ENCODE results near the gene CD40.

The CD40 gene

DNA sequence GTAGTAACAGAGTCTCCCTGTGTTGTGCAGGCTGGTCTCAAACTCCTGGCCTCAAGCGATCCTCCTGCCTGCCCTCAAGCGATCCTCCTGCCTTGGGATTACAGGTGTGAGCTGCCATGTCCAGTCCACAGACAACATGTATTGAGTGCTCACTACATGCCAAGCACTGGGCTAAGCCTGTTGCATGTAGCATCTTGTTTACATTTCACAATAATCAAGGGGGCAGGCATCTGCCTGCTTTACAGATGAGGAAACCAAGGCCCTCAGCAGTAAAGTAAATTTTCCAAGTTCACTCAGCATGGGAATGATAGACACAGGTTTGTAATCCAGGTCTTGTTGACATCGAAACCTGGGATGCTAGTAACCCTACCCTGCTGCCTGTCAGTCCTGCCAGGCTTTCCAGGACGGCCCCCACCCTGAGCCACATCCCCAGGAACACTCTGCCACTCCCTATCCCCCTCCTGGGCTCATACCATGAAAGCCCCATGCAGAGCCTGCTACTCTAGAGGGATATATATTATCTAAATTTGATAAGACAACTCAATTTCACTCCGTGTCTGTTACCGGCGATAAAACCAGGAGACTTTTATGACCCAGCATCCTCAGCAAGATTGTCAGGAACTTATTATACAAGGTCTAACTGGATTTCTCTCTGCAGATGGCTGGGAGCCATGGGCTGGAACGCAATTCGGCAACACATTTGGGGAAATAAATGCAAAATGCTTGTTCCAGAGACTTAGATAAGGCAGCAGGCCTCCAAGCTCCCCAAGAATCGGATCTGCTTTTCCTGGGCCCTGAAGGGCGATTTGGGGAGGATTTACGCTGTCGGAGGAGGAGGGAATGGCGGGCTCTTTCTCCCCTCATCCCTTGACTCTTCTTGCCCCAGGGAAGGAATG is 30.4 kb downstream of the CD40 start:
- no peak for DNase-seq (ENCODE audit: low read depth)

DNA sequence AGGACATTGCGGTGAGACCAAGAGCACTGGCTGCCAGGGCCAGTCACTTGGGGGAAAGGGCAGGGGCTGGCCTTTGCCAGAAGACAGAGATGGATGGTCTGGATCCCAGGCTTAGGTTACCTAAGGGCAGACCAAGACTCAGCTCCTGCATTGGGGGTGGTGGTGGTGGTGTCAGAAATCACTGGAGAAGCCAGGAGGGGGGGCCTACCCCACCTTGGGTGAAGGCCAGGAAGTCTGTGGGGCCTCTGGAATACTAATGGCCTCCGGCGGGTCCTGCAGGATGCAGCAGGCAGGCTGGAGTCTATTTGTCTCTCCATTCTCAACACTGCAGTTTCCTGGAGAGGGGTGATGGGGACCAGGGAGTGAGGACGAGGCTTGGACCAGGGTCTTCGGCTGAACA is 32.8 kb downstream of the CD40 start:
- no peak for DNase-seq (ENCODE audit: low read depth)

DNA sequence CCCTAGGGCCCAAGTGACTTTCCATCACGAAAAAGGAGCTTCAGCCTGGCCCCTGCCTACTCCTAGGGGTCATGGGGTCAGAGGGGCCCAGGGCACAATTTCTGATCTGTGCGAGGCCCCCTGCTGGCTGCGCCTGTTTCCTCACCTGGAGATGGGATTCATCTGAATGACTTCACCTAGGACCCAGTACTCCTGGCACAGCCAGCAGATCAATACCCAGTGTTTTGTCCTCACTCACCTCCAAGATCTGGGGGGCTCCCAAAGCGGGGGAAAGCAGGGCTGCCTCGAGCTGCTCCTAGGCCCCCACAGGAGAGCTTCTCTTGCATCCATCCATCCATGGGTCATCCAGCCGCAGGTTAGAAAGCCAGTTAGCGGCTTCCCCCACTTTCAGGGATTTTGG is 33.8 kb downstream of the CD40 start:
- no peak for DNase-seq (ENCODE audit: low read depth)

DNA sequence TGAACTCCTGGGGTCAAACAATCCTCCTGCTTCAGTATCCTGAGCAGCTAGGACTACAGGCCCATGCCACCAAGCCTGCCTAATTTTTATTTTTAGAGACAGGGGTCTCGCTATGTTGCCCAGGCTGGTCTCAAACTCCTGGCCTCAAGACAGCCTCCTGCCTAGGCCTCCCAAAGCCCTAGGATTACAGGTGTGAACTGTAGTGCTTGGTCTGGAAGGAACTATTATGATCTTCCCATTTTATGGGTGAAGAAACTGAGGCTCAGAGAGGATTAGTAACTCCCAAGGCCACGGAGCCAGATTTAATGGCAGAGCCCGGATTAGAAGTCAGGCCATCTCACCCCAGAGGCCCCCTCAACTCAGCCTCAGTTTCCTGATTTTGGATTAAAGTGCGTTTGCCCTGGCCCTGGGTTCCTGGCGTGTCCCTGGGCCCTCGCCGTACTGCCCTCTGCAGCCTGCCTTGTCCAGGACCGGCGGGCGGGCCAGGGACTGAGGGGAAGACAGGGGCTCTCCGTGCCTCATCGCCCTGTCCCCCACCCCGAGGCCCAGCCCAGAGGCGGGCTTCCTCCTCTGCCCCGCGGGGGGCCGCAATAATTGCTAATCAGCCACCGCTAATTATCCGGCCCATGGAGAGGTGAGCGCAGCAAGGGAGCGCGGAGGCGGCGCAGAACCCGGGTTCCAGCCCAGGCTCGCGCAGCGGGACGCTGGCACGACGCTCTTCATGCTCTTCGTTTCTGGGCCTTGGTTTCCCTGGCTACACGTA is 34.9 kb downstream of the CD40 start:
- no peak for DNase-seq (ENCODE audit: low read depth)

DNA sequence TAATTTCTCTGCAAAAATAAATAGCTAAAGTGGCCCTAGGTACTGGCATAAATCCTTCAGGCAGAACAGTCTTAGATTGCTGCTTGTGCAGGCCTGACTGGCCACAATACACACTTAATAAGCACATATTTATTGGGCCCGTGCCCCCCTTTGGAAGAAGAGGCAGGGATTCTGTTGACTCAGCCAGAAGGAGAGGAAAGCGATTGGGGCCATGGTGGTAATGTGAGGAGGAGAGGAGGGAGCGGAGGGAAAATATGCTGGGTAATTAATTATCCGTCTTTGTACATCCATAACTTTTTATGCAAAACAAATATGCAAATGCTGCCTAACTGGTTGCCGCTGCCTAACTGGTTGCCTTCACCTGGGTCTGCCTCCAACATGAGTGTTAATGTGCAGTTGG is 36.2 kb downstream of the CD40 start:
- DNase-seq (ENCODE audit: low read depth), result no peak

DNA sequence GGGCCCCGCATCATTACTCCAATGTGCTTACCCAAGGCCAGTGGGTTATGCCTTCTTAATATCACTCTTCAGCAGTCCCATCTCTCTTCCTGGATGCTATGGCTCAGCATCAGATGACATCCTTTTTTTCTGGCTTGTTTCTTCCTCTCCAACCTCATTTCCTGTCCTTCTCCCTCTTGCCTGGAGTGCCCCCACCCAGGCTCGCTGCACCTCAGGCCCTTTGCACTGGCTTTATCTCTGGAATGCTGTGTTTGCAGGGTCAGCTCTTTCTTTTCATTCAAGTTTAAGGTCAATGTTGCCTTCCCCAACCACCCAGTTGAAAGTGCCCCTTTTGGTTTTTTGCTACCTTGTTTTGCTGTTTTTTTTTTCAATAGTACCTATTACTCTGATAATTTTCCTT is 36.7 kb downstream of the CD40 start:
- no peak for DNase-seq (ENCODE audit: low read depth)

DNA sequence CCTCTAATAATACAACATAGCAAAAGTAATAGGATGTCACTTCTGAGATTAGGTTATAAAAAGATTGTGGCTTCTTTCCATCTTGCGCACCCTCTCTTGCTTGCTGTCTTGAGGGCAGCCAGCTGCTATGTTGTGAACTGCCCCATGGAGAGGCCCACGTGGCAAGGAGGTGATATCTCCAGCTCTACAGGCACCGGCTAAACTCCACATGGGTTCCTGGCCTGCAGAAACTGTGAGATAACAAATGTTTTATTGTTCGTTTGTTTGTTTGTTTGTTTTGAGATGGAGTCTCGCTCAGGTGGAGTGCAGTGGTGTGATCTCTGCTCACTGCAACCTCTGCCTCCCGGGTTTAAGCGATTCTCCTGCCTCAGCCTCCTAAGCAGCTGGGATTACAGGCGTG is 38.0 kb downstream of the CD40 start:
- DNase-seq (ENCODE audit: low read depth), result no peak

DNA sequence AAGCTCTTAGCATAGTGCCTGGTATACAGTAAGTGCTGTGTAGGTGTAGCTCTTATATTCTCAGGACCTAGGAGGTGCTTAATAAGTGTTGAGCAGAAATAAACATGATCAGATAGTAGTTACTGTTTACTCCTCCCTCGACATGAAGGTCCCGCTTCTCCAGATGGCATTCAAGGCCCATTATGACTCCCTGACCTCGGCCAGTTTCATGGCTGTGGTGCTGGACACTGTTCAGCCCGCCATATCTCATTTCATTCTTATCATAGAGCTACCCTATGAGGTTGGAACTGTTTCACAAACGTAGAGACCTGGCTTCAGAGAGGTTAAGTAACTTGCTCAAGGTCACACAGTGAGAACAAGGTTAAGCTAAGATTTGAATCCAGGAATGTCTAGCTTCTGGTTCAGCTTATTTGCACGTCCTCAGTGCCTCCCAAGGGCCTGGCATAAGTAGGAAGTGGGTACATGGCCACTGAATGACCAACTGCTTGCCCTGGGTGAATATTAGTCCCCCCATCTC is 39.0 kb downstream of the CD40 start:
- no peak for DNase-seq (ENCODE audit: low read depth)

DNA sequence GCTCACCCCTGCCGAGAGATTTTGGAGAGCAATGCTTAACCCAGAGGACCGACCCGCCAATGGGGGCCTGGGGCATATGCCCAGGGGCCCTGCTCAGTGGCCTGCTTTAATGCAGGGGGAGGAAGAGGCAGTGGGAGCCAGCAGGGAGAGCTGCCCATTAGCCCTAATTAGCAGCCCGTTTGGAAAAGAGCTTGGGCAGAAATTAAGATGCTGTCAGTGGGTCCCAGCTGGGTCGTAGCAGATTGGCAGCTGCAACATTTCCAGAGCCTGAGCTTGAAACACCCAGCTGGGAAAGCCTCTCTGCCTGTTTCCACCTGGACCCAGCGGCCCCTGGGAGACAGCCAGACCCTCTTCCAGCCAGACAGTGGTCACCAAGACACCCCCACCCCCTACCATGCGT is 39.5 kb downstream of the CD40 start:
- no peak for DNase-seq (ENCODE audit: low read depth)

DNA sequence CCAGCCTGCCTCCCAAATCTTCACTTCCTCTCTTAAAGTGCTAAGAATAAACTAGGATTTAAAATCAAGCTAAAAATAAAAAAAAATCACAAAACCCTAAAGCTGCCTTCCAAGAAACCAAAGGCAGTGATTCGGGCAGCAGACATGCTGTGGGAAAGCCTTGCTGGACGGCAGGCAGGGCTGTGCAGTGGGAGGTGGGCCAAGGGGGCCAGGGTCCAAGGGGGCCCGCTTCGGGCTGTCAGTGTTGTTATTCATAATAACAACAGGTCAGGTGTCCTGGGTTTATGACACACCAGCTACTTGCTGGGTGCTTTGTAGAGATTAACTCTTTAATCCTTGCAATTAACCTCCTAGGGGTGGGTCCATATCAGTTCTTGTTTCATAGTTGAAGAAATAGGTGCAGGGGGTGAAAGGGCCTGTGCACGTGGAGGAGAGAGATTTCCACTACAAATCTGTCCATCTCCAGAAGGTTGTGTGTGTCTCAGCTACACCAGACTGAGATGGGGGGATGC is 40.4 kb downstream of the CD40 start:
- no peak for DNase-seq (ENCODE audit: low read depth)

DNA sequence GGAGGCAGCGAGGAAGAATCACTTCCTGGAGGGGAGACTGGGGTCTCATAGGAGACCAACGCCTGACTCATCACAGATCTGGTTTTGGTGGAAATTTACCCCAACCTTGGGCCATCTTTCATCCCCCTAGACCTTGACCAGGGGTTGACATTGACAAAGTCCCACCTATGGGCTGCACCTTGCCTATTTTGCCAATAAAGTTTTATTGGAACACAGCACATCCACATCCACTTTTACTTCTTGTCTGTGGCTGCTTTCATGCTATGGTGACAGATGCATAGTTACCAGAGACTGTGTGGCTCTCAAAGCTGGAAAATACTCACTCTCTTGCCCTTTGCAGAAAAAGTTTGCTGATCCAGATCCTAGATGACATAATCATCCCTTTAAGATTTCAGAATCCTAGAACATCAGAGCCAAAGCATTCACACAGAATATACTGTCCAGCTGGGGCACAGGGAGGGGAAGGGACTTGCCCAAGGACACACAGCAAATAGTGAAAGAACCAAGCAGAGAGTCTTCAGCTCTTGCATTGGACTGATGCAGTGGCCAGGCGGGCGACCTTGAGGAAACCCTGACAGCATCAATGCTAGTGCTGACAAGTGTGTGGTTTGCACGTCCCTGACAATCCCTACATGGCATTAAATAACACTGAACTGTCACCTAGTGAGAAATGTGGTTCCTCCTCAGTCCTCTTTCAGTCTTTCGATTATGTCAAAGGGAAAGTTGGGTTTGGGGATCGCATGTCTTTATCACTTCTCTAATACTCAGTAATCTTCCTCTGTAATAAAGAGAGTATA is 41.2 kb downstream of the CD40 start:
- no peak for DNase-seq (ENCODE audit: low read depth)

DNA sequence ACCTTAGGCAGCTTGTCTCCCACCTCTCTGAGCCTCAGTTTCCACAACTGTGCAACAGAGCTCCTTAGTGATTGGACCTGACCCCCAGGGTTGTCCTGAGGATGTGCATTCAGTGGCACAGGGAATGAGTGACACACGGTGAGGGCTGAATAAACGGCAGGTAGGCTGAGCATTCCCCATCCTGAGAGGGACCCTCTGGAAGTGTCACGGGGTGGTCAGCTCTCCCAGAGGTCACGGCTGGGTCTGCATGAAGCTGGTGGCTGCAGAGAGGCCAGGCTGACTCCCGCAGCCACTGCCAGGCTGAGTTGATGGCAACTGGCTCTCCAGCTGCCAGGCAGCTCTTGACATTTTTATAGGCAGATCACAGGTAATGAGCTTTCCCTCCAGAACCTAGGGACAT is 42.5 kb downstream of the CD40 start:
- DNase-seq (ENCODE audit: low read depth), result no peak

DNA sequence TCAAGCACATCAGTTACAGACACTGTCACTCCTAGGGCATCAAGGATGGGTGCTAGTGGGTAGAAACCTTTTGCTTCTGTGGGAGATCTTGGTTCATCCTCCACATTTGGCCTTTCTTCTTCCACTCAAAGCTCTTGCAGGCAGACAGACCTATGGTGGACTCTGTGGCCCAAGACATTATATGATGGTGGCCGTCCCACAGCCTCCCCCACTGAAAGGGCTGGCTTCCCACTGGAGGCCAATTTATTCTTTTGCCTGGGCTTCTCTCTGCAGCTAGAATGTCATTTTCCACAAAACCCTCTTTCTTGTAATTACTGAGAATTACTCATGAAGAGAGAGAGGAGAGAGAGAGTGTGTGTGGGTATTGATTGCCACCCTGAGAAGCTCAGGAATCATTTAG is 43.8 kb downstream of the CD40 start:
- DNase-seq (ENCODE audit: low read depth), result no peak

DNA sequence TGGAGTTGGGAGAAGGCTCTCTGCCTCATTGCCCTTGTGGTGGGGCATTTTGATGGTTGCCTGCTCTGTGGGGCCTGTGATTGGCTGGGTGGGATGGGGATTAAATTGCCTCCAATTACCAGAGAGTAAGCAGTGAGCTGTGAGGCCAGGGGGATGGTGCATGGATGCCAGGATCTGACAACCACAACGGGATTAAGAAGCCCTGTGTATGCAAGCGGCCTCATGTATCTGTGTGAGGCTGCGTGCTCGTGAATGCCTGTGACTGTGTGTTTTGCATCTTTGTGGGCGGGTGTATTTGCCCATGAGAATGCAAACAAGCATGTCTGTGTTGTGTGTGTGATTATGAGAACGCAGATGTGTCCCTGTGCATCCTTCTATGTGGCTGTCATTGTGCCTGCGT is 46.1 kb downstream of the CD40 start:
- DNase-seq (ENCODE audit: low read depth), result no peak

DNA sequence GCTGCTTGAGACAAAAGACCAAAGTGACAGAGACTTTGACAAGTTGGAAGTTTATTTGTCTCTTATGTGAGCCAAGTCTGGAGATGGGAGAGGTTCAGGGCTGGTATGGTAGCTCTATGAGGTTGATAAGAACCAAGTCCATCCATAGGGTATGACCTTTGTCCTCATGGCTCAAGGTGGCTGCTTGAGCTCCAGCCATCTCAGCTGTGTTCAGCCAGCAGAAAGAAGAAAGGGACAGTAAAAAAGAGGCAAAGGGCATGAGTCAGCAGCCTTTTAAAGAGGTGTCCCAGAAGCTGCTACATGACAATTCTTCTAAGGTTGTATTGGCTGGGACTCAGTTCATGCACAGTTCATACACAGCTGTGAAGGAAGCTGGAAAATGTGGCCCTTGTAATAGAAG is 49.0 kb downstream of the CD40 start:
- DNase-seq (ENCODE audit: low read depth), result no peak

DNA sequence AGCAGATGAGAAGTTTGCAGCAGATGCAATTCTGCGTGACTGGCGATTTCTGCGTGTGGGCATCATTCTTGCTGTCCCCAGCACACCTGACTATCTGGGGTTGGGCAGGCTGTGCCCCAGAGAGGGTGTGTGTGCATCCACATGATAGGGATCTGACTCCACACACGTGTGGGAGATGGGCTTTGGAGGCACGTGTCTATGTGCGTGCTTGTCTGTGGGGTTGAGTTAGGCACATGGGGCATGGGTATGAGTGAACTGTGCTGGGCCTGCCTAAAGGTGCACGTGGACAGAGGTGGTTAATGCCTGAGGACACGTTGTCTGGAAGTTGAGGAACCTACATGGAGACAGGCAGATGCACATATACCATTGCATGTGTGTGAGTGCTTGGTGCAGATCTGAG is 50.3 kb downstream of the CD40 start:
- DNase-seq (ENCODE audit: low read depth), result no peak

DNA sequence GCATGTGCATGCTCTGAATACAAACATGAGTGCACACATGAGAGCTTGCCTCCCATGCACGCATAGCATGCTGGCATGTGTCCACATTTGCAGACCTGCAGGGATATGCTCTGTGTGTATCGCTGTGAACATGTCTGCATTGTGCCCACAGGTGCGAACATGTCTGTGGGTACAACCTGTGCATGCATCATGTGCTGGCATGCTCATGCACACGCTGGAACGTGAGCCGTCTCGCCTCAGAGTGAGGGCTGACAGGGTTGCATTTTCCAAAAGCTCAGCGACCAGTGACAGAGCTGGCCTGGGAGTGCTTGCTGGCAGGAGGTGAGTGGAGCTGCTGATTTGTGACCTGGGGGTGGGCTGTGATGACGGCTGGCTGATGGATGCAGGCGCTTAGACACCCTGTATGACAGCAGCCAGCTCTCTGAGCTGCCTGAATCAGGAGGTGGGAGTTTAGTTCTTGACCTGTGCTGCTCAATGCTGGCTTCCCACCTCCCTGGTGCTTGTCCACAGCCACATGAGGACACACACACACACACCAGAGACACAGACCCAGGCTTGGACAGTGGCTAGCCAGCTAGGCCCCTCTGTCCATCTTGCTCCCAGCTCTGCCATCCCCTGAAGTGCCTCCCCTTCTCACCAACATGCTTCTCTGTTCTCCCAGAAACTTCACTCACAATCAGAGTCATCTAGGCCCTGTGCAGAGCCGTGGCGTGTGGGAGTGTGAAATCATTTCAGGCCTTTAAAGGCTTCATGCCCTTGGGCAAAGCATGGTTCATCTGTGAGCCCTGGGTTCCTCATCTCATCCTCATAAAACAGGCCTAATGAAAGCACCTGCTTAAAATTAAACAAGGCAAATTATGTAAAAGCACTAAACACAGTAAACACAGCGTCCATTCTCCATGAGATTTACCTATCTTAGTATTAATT is 51.4 kb downstream of the CD40 start:
- DNase-seq (ENCODE audit: low read depth), result no peak

DNA sequence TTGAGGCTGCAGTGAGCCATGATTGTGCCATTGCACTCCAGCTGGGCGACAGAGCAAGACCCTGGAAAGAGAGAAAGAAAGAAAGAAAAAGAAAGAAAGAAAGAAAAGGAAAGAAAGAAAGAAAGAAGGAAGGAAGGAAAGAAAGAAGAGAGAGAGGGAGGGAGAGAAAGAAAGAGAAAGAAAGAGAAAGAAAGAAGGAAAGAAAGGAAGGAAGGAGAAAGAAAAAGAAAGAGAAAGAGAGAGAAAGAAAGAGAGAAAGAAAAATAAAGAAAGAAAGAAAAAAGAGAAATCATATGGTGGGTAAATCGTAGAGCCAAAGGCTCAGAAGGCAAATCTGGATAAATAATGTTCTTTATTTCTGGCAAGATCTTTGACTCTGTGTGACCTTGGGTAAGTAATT is 53.4 kb downstream of the CD40 start:
- no peak for DNase-seq (ENCODE audit: low read depth)

DNA sequence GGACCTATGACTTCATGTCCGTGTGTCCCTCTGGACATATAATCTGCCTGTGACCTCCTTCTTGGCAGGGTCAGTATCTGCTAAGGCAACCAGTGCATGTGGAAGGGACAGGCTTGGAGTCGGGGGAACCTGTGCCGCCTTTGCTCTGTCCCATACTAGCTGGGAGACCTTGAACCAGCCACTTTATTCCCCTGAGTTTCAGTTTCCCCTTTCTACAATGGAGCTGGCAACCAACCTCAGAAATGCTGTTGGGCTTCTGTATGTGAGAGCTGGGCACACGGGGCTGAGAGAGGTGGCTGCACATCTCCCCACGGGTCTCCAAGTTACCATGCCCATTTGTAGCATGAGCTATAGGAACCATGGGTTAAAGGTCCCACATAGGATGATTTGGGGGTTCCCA is 53.8 kb downstream of the CD40 start:
- DNase-seq (ENCODE audit: low read depth), result no peak

DNA sequence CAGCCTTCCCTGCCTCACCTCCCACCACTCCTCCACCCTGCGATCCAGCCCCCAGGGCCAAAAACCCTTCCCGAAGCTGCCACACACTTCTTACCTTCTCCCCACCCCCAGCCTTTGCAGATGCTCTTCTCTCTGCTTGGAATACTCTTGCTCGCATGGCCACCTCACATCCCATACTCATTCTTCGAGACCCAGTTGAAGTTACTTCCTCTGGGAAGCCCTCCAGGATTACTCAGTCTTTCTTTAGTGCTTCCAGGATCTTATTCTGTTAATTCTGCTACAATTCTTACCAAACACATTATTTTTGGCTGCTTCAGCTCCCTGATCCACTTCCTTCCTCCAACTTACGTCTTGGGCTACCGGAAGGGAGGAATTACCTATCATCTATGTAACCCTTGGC is 54.3 kb downstream of the CD40 start:
- no peak for DNase-seq (ENCODE audit: low read depth)

DNA sequence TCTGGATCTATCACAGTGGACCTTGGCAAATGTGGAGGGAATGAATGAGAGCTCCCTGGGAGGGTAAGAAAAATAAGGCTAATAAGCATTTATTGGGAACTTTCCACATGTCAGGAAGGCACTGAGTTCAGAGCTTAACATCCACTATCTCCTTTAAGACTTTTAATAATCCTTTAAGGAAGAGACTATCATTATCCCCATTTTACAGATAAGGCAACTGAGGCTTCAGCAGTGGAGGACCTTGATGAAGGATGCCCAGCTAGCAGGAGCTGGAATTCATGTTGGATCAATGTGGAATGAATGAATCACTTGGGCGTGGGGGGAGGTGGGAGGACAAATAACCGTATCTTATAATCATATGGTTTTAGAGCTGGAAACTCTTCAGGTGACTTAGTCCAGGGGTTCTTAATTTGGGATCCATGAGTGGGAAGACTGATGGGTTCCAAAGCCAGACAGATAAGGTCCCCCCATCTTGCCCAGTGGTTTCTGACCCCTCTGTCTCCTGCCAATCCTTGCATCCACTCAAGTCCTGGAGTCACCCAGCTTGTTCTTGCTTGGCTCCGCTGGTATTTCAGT is 54.9 kb downstream of the CD40 start:
- no peak for DNase-seq (ENCODE audit: low read depth)
